CD4-positive, alpha-beta T cell treated with Interleukin-15 for 1 hour (primary cell): Measurements from ENCODE around the gene RTBDN.
A peak's percentile ranks its signal among the peaks of the same experiment; 100 is the strongest.

ENCODE experiments used
- DNase-seq: peaks from one replicate; pipeline ENCODE4 v3.0.0-alpha.2; 2020

RTBDN gene

GRCh38 chr19:12834566-12834943 is at the start of gene RTBDN:
TSS of gene RTBDN (minus strand) at chr19:12834579. CDS start at chr19:12829979, 4,600 bp downstream.
- DNase-seq, result no peak

- no peak for DNase-seq
Observed at GRCh38 chr19:12882589-12882988, 48.2 kb upstream of the RTBDN start.

GRCh38 chr19:12881172-12881808 is 46.9 kb upstream of the RTBDN start, which contains the start of gene DNASE2:
TSS of gene DNASE2 (minus strand) at chr19:12881449. CDS start at chr19:12881375, 74 bp downstream.
- DNase-seq, result peak; percentile 94

GRCh38 chr19:12880551-12881171 is 46.3 kb upstream of the RTBDN start:
- DNase-seq, result no peak

GRCh38 chr19:12875086-12875485 is 40.7 kb upstream of the RTBDN start:
- DNase-seq, result no peak

- no peak for DNase-seq
Observed at GRCh38 chr19:12873891-12874745, 39.7 kb upstream of the RTBDN start.

GRCh38 chr19:12872941-12873890 is 38.8 kb upstream of the RTBDN start:
- DNase-seq, result peak; percentile 82

- DNase-seq, result no peak
Observed at GRCh38 chr19:12872255-12872654, 37.9 kb upstream of the RTBDN start.

GRCh38 chr19:12871681-12872080 is 37.3 kb upstream of the RTBDN start:
- DNase-seq, result no peak

GRCh38 chr19:12868540-12869112 is 34.2 kb upstream of the RTBDN start:
- no peak for DNase-seq

- DNase-seq, result peak; percentile 67
Observed at GRCh38 chr19:12867120-12868099, 33.0 kb upstream of the RTBDN start.

- no peak for DNase-seq
Observed at GRCh38 chr19:12866416-12867119, 32.2 kb upstream of the RTBDN start.

- no peak for DNase-seq
Observed at GRCh38 chr19:12865746-12866415, 31.5 kb upstream of the RTBDN start.

GRCh38 chr19:12864721-12865715 is 30.6 kb upstream of the RTBDN start:
- no peak for DNase-seq

- DNase-seq, result no peak
Observed at GRCh38 chr19:12864143-12864542, 29.8 kb upstream of the RTBDN start.

GRCh38 chr19:12859546-12859945 is 25.2 kb upstream of the RTBDN start:
- DNase-seq, result no peak

GRCh38 chr19:12858041-12858928 is 23.9 kb upstream of the RTBDN start:
- no peak for DNase-seq
